GM23338 (cell line): ENCODE data around the gene ZBTB42. TPM values are rescaled to one million over a fixed set of nuclear protein-coding genes. Genes with fewer than 3 reads are reported as not detected.

ENCODE experiments used
- ATAC-seq: fragments of 200-7000 bp; cut with Tn5 transposase; 3 replicates; pipeline ENCODE4 v1.9.1; 2020
- DNase-seq: peaks from one replicate; pipeline ENCODE4 v3.0.0-alpha.2; 2015; ENCODE audit warnings: low spot score
- H2AFZ ChIP-seq: fragments of 200-600 bp; sonication (generic); 2 replicates; pipeline ENCODE4 v1.8.0; 2016; ENCODE audit warnings: antibody characterized with exemption, mild to moderate bottlenecking, moderate library complexity
- H3F3A ChIP-seq: fragments of 200-600 bp; sonication (generic); replicated peaks from 2 replicates; pipeline ENCODE4 v1.8.0; 2017; ENCODE audit warnings: antibody characterized with exemption, mixed run types, low read depth
- H3K27ac ChIP-seq: fragments of 200-600 bp; sonication (generic); 2 replicates; pipeline ENCODE4 v1.6.1; 2016; ENCODE audit warnings: low read depth
- H3K27me3 ChIP-seq: fragments of 200-600 bp; sonication (generic); 2 replicates; pipeline ENCODE4 v1.8.0; 2016; ENCODE audit warnings: mild to moderate bottlenecking, mixed run types, moderate library complexity; ENCODE audit not compliant: insufficient read depth
- H3K36me3 ChIP-seq: fragments of 200-600 bp; sonication (generic); 2 replicates; pipeline ENCODE4 v1.8.0; 2016; ENCODE audit warnings: mild to moderate bottlenecking; ENCODE audit not compliant: insufficient read depth
- H3K4me1 ChIP-seq: fragments of 200-600 bp; sonication (generic); 2 replicates; pipeline ENCODE4 v1.8.0; 2016; ENCODE audit warnings: mild to moderate bottlenecking, moderate library complexity; ENCODE audit not compliant: insufficient read depth
- H3K4me2 ChIP-seq: fragments of 200-600 bp; sonication (generic); 2 replicates; pipeline ENCODE4 v1.7.1; 2017; ENCODE audit warnings: mixed run types
- H3K4me3 ChIP-seq: fragments of 200-600 bp; sonication (generic); 2 replicates; pipeline ENCODE4 v1.6.1; 2016; ENCODE audit warnings: mixed run types
- H3K79me2 ChIP-seq: fragments of 200-600 bp; sonication (generic); replicated peaks from 2 replicates; pipeline ENCODE4 v1.8.0; 2017; ENCODE audit warnings: mild to moderate bottlenecking; ENCODE audit not compliant: insufficient read depth
- H3K9me2 ChIP-seq: fragments of 200-600 bp; sonication (generic); 2 replicates; pipeline ENCODE4 v1.8.0; 2017; ENCODE audit not compliant: insufficient read depth
- H4K20me1 ChIP-seq: fragments of 200-600 bp; sonication (generic); replicated peaks from 2 replicates; pipeline ENCODE4 v1.8.0; 2017; ENCODE audit warnings: mild to moderate bottlenecking; ENCODE audit not compliant: insufficient read depth
- H3K27ac Mint-ChIP-seq: 2 replicates; pipeline ENCODE4 v1.8.0; 2020; ENCODE audit warnings: inconsistent platforms, mild to moderate bottlenecking, moderate library complexity, mixed read lengths
- H3K27me3 Mint-ChIP-seq: 3 replicates; pipeline ENCODE4 v1.8.0; 2022; ENCODE audit warnings: low read depth, mild to moderate bottlenecking, moderate library complexity, mixed read lengths, inconsistent platforms; ENCODE audit not compliant: insufficient read depth, poor library complexity
- H3K36me3 Mint-ChIP-seq: 3 replicates; pipeline ENCODE4 v1.8.0; 2021; ENCODE audit warnings: low read depth, mild to moderate bottlenecking, inconsistent platforms, moderate library complexity, mixed read lengths
- H3K4me1 Mint-ChIP-seq: 3 replicates; pipeline ENCODE4 v1.8.0; 2020; ENCODE audit warnings: mild to moderate bottlenecking, inconsistent platforms, mixed read lengths
- H3K4me3 Mint-ChIP-seq: 3 replicates; pipeline ENCODE4 v1.8.0; 2021; ENCODE audit warnings: moderate library complexity, mild to moderate bottlenecking, inconsistent platforms, mixed read lengths
- H3K9me3 Mint-ChIP-seq: 3 replicates; pipeline ENCODE4 v1.8.0; 2020; ENCODE audit warnings: moderate library complexity, mild to moderate bottlenecking, inconsistent platforms, mixed read lengths
- CREB1 ChIP-seq: fragments of 250-450 bp; sonication (Bioruptor Pico); IDR thresholded peaks from 2 replicates; pipeline ENCODE4 v1.5.0; 2020; ENCODE audit warnings: low read depth, mild to moderate bottlenecking, moderate library complexity
- JUNB ChIP-seq: IDR thresholded peaks from one replicate; pipeline ENCODE4 v1.6.1; 2016; ENCODE audit warnings: antibody characterized with exemption; ENCODE audit not compliant: unreplicated experiment
- NANOG ChIP-seq: IDR thresholded peaks from 2 replicates; pipeline ENCODE4 v1.6.1; 2016; ENCODE audit warnings: antibody characterized with exemption, borderline replicate concordance
- POLR2AphosphoS5 ChIP-seq: IDR thresholded peaks from 2 replicates; pipeline ENCODE4 v1.6.1; 2016; ENCODE audit warnings: antibody characterized with exemption, low read depth
- ZNF331 ChIP-seq: fragments of 250-450 bp; sonication (Bioruptor Pico); IDR thresholded peaks from 2 replicates; pipeline ENCODE4 v1.5.0; 2020; ENCODE audit warnings: low read depth, mild to moderate bottlenecking, moderate library complexity
- polyA plus RNA-seq: library from polyadenylated mRNA; unstranded; fragments of >200 nt; fragmentation: Nextera tagmentation; extraction: Ambion mirVana; gene quantifications from 2 replicates; pipeline ENCODE4 v1.2.1, GENCODE V29; 2016
- total RNA-seq: library from RNA; depleted of rRNA; stranded (reverse); fragments of >200 nt; shearing (Covaris generic); gene quantifications from 2 replicates; pipeline ENCODE4 v1.2.3, GENCODE V29; 2014
- TF ChIP-seq, protein P1 (sequence below), 2 experiments: fragments of 200-600 bp in 1 of 2; sonication (generic) in 1 of 2; conservative IDR thresholded peaks; 2 replicates each; pipeline versions ENCODE4 v1.5.1 to v1.6.1; 2016 to 2017; ENCODE audit warnings: antibody characterized with exemption in 2 of 2, low read depth in 2 of 2, mild to moderate bottlenecking in 2 of 2, moderate library complexity in 1 of 2
- TF ChIP-seq, protein P2 (sequence below): fragments of 250-450 bp; sonication (Bioruptor Pico); IDR thresholded peaks from 2 replicates; pipeline ENCODE4 v1.5.0; 2020; ENCODE audit warnings: mild to moderate bottlenecking, moderate library complexity

ZBTB42 gene
- total and polyA plus RNA-seq, 2 experiments from 2014 or later, result 0.70 to 4.4 TPM

DNA sequence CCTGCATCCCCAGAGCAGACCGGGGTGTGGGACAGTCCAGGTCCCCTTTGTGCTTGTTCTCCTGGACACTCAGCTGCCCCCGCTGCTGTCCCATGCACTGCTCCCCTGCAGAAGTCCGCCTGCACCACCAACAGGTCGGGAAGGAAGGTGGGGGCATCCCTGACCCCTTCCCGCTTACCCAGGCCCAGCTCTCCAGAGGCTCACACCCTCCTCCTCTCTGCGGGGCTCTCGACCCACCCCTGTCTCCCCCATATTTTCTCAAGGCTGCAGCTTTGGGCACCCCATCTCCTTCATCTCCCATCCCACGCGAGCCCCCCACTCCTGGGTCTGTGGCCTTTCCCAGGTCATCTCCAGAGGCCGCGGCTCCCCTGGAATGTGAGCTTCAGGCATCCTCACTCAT, 9.4 kb downstream of the ZBTB42 start:
- ATAC-seq (no peak), DNase-seq (no peak)
- Histone ChIP-seq H3K36me3 (no peaks in the 10 kb centered on the region), H2AFZ (no peak overlapping the region), H4K20me1 (no peaks in the 10 kb centered on the region), H3K4me3 (no peak overlapping the region), H3K27ac (no peak overlapping the region), H3K27me3 (no peaks in the 10 kb centered on the region), H3K4me1 (no peaks in the 10 kb centered on the region), H3K79me2 (no peaks in the 10 kb centered on the region), H3F3A (0 out of 2 replicates have a peak, but pooled peaks cover 3% of the 10 kb centered on the region), H3K4me2 (no peak overlapping the region), H3K9me2 (0 out of 2 replicates have a peak, but pooled peaks cover 3% of the 10 kb centered on the region)
- Mint-ChIP-seq H3K4me3 (no peak overlapping the region; the same call in 2 of the 3 replicates), H3K36me3 (no peaks in the 10 kb centered on the region), H3K27me3 (peaks cover 20% of the 10 kb centered on the region), H3K4me1 (no peaks in the 10 kb centered on the region), H3K9me3 (peaks cover 11% of the 10 kb centered on the region), H3K27ac (no peak overlapping the region)
- TF ChIP-seq ZNF331 (CRISPR knock-in tag) (no peak), JUNB (no peak), CREB1 (CRISPR knock-in tag) (no peak), NANOG (no peak), POLR2AphosphoS5 (no peak)
- TF ChIP-seq, protein P1, sequence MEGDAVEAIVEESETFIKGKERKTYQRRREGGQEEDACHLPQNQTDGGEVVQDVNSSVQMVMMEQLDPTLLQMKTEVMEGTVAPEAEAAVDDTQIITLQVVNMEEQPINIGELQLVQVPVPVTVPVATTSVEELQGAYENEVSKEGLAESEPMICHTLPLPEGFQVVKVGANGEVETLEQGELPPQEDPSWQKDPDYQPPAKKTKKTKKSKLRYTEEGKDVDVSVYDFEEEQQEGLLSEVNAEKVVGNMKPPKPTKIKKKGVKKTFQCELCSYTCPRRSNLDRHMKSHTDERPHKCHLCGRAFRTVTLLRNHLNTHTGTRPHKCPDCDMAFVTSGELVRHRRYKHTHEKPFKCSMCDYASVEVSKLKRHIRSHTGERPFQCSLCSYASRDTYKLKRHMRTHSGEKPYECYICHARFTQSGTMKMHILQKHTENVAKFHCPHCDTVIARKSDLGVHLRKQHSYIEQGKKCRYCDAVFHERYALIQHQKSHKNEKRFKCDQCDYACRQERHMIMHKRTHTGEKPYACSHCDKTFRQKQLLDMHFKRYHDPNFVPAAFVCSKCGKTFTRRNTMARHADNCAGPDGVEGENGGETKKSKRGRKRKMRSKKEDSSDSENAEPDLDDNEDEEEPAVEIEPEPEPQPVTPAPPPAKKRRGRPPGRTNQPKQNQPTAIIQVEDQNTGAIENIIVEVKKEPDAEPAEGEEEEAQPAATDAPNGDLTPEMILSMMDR (conservative IDR thresholded peaks at IDR 0.05; ENCODE audit: low read depth in 2 of 2), result no peak
- TF ChIP-seq, protein P2, sequence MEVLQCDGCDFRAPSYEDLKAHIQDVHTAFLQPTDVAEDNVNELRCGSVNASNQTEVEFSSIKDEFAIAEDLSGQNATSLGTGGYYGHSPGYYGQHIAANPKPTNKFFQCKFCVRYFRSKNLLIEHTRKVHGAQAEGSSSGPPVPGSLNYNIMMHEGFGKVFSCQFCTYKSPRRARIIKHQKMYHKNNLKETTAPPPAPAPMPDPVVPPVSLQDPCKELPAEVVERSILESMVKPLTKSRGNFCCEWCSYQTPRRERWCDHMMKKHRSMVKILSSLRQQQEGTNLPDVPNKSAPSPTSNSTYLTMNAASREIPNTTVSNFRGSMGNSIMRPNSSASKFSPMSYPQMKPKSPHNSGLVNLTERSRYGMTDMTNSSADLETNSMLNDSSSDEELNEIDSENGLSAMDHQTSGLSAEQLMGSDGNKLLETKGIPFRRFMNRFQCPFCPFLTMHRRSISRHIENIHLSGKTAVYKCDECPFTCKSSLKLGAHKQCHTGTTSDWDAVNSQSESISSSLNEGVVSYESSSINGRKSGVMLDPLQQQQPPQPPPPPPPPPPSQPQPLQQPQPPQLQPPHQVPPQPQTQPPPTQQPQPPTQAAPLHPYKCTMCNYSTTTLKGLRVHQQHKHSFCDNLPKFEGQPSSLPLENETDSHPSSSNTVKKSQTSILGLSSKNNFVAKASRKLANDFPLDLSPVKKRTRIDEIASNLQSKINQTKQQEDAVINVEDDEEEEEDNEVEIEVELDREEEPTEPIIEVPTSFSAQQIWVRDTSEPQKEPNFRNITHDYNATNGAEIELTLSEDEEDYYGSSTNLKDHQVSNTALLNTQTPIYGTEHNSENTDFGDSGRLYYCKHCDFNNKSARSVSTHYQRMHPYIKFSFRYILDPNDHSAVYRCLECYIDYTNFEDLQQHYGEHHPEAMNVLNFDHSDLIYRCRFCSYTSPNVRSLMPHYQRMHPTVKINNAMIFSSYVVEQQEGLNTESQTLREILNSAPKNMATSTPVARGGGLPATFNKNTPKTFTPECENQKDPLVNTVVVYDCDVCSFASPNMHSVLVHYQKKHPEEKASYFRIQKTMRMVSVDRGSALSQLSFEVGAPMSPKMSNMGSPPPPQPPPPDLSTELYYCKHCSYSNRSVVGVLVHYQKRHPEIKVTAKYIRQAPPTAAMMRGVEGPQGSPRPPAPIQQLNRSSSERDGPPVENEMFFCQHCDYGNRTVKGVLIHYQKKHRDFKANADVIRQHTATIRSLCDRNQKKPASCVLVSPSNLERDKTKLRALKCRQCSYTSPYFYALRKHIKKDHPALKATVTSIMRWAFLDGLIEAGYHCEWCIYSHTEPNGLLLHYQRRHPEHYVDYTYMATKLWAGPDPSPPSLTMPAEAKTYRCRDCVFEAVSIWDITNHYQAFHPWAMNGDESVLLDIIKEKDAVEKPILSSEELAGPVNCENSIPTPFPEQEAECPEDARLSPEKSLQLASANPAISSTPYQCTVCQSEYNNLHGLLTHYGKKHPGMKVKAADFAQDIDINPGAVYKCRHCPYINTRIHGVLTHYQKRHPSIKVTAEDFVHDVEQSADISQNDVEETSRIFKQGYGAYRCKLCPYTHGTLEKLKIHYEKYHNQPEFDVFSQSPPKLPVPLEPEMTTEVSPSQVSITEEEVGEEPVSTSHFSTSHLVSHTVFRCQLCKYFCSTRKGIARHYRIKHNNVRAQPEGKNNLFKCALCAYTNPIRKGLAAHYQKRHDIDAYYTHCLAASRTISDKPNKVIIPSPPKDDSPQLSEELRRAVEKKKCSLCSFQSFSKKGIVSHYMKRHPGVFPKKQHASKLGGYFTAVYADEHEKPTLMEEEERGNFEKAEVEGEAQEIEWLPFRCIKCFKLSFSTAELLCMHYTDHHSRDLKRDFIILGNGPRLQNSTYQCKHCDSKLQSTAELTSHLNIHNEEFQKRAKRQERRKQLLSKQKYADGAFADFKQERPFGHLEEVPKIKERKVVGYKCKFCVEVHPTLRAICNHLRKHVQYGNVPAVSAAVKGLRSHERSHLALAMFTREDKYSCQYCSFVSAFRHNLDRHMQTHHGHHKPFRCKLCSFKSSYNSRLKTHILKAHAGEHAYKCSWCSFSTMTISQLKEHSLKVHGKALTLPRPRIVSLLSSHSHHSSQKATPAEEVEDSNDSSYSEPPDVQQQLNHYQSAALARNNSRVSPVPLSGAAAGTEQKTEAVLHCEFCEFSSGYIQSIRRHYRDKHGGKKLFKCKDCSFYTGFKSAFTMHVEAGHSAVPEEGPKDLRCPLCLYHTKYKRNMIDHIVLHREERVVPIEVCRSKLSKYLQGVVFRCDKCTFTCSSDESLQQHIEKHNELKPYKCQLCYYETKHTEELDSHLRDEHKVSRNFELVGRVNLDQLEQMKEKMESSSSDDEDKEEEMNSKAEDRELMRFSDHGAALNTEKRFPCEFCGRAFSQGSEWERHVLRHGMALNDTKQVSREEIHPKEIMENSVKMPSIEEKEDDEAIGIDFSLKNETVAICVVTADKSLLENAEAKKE (CRISPR knock-in tag), result no peak
